Measurements from ENCODE around the gene ENPEP. TPM values are rescaled to one million over a fixed set of nuclear protein-coding genes. Genes with fewer than 3 reads are reported as not detected.
"Not testable (repeated sequence)": the region's sequence is repeated elsewhere in the genome, so short reads cannot be mapped to it uniquely, and the experiment has no call there.

The ENPEP gene, protein sequence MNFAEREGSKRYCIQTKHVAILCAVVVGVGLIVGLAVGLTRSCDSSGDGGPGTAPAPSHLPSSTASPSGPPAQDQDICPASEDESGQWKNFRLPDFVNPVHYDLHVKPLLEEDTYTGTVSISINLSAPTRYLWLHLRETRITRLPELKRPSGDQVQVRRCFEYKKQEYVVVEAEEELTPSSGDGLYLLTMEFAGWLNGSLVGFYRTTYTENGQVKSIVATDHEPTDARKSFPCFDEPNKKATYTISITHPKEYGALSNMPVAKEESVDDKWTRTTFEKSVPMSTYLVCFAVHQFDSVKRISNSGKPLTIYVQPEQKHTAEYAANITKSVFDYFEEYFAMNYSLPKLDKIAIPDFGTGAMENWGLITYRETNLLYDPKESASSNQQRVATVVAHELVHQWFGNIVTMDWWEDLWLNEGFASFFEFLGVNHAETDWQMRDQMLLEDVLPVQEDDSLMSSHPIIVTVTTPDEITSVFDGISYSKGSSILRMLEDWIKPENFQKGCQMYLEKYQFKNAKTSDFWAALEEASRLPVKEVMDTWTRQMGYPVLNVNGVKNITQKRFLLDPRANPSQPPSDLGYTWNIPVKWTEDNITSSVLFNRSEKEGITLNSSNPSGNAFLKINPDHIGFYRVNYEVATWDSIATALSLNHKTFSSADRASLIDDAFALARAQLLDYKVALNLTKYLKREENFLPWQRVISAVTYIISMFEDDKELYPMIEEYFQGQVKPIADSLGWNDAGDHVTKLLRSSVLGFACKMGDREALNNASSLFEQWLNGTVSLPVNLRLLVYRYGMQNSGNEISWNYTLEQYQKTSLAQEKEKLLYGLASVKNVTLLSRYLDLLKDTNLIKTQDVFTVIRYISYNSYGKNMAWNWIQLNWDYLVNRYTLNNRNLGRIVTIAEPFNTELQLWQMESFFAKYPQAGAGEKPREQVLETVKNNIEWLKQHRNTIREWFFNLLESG
- total RNA-seq (2014; rRNA removed; shearing (Covaris generic)) = 0.08 TPM in 1 of 2 replicates, not detected in the other

DNA sequence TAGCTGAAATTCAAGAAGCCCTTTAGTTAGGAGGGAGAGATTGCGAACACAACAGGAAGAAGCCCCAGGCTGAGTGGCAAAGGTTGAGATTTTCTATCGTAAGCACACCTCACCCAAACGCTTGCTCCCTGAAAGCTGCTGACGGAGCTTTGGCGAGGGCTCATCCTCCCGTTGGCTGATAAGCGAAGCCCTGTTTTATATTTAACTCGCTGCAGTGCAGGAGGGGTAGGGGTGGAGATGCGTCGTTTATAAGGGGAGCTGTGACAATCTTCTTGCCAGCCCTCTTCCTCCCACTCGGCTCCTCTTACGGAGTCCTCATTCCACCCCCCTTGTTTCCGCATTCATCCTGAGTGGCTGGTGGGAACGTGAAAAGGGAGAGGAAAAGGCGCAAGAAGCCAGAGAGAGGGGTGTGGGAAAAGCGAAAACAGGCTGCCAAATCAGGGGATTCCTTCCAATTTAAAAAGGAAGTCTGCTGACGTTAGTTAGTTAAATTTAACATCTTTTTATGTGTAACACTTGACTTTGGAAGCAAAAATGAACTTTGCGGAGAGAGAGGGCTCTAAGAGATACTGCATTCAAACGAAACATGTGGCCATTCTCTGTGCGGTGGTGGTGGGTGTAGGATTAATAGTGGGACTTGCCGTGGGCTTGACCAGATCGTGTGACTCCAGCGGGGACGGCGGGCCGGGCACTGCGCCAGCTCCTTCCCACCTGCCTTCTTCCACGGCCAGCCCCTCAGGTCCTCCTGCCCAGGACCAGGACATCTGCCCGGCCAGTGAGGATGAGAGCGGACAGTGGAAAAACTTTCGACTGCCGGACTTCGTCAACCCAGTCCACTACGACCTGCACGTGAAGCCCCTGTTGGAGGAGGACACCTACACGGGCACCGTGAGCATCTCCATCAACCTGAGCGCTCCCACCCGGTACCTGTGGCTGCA is at the start of gene ENPEP:
ENPEP (plus strand) TSS at position 275 of the 938 bp plus-strand sequence; CDS start at position 535, 260 bp downstream.
- no peak for DNase-seq (ENCODE audit: low spot score)

DNA sequence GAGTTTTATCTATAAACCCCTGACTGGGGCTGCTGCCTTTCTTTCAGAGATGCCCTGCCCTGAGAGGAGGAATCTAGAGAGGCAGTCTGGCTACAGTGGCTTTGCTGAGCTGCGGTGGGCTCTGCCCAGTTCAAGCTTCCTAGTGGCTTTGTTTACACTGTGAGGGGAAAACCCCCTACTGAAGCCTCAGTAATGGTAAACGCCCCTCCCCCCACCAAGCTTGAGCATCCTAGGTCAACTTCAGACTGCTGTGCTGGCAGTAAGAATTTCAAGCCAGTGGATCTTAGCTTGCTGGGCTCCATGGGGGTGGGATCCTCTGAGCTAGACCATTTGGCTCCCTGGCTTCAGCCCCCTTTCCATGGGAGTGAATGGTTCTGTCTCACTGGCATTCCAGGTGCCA is 44.1 kb upstream of the ENPEP start:
- DNase-seq (ENCODE audit: low spot score) = not testable (repeated sequence)

- not testable (repeated sequence) for DNase-seq (ENCODE audit: low spot score)
Observed at GRCh38 chr4:110437292-110437691, 38.7 kb upstream of the ENPEP start.

- DNase-seq (ENCODE audit: low spot score) = not testable (repeated sequence)
Observed at GRCh38 chr4:110439209-110439608, 36.7 kb upstream of the ENPEP start.

DNA sequence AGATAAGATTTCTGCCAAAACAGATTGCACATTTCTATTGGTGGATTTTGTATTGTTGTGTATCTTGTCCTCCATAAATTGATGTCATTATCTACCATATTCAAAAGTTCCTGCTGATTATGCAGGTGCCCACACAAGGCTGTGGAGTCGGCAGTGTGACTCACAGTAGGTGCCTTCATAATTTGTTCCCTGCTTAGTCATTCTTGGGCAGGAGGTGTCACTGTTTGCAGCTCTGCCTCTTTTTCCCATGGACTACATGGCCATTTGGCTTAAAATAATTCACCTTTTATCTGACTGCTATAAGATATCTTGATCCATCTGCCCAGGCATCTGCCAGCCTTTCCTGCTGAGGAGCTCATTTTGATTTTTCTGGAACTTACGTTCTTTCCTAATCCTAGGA is 33.6 kb upstream of the ENPEP start:
- DNase-seq (ENCODE audit: low spot score) = no peak

GRCh38 chr4:110442788-110443187 is 33.2 kb upstream of the ENPEP start:
- no peak for DNase-seq (ENCODE audit: low spot score)

- no peak for DNase-seq (ENCODE audit: low spot score)
Observed at GRCh38 chr4:110449947-110450346, 26.0 kb upstream of the ENPEP start.

GRCh38 chr4:110452546-110452945 is 23.4 kb upstream of the ENPEP start:
- no peak for DNase-seq (ENCODE audit: low spot score)

DNA sequence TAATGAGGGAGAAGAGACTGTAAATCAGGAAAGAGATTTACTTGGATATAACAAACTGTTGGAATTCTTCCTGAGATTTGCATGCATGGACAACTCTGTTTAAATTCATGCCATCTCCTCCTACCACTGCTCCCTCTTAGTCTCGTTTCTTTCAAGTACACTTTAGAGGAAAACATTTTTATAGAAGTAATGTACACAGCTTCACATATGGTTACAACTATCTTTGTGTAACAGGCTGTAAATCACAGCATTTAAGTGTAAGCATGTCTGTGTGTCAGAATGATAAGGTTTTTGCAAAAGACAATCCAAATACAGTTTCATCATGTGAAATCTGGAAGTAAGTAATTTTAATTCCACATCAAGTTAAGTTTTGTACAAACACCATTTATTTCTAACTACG is 21.5 kb upstream of the ENPEP start:
- peak; percentile 4 for DNase-seq (ENCODE audit: low spot score)

- DNase-seq (ENCODE audit: low spot score) = no peak
Observed at GRCh38 chr4:110458494-110459266, 17.3 kb upstream of the ENPEP start.

DNA sequence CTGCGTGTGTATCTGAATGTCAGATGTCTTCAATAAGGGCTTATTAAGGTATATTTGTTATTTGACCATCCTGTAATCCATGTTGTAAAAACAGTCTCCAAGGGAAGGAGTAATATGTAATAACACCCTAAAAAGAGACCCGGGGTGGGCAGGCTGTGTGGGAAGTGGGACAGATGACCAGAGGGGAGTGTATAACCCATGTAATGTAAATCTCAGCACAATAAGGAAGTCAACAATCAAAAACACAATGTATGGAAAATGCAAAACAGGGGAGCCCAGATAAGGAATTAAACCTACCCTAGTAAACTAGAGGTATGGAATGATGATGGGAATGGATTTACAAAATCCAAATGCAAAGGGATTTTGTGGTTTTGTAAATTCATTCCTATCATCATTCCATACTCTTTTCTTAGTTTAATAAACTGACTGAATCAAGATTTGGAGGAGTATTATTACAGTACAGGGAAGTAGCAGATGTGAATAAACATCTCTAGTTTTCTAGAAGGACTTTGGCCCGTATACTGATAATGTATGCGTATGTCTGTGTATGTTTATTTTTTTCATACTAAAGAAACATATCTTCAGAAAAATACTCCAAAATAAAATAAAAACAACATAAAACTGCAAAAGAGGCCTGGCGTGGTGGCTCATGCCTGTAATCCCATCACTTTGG is 15.7 kb upstream of the ENPEP start:
- no peak for DNase-seq (ENCODE audit: low spot score)

DNA sequence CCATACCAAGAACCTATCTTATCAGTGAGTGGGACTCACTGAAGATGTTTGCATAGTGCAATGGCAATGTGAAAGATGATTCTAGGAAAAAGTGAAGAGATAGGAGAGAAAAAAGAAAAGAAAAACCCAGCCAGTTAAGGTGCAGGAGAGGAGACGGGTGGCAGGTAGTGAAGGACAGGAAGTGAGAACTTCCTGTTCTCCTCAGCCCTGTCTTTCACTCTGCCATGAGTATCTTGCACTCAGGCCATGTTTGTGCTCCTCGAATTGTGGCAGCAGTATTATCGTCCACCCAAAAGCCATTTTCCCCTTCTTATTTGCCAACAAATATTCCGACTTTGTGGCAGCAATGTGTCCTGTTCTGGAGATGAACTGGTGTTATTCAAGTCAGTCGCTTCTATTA is 8.6 kb upstream of the ENPEP start:
- DNase-seq (ENCODE audit: low spot score) = no peak

DNA sequence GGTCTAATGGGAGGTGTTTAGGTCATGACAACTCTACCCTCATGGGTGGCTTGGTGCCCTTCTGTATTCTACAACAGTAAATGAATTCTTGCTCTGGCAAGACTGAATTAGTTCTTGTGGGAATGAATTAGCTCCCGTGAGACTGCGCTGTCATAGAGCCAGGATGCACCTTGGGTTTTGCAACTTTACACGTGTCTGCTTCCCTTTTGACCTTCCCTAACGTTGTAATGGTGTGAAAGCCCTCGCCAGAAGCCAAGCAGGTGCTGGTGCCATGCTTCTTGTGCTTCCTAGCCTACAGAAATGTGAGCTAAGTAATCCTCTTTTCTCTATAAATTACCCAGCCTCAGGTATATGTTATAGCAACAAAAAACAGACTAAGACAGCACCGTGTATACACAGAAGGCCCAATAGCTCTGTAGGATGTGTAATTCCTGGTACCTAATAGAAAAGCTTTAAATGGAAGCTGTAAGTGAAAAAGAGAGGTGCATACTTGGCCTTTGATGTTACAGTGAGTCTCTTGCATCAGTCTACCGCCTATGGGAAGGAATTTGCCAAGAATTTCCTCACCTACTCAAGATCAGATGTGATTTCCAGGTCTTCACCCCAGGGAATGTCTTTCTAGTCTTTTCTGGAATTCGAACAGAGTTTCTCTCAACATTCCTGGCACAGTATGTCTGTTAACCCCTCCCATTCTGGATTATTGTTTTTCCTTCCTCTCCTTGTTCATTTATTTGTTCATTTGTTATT is 3.2 kb upstream of the ENPEP start:
- DNase-seq (ENCODE audit: low spot score) = no peak

DNA sequence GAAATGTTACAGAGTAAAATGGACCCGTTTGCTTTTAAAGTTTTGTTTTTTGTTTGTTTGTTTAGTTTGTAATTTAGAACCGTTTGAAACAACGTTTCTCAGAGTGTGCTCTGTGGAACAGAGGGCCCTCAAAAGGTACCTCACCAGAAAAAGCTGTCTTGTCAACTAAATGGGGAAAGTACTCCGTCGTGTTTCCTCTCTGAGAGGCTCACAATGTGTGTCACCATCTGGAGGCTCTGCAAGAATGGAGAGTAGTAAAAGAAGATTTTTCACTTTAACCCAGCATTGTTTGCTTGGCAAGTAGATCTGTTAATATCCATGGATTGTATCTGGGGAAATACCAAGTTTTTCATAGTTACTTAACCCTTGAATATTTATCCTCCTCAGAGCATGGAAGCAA is 1.5 kb upstream of the ENPEP start:
- no peak for DNase-seq (ENCODE audit: low spot score)

DNA sequence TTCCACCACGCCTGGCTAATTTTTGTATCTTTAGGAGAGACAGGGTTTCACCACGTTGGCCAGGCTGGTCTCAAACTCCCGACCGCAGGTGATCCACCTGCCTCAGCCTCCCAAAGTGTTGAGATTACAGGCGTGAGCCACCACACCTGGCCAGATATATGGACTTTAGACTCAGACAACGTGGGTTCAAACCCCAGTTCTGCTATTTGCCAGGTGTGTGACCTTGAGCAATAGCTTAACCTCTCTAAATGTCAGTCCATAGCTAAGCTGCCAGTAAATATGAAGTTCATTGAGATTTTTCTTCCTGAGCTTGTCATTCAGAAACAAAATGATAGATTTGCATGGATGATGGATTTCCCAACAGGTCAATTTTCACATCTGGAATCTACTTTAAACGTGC is 875 bp upstream of the ENPEP start:
- DNase-seq (ENCODE audit: low spot score) = not testable (repeated sequence)

DNA sequence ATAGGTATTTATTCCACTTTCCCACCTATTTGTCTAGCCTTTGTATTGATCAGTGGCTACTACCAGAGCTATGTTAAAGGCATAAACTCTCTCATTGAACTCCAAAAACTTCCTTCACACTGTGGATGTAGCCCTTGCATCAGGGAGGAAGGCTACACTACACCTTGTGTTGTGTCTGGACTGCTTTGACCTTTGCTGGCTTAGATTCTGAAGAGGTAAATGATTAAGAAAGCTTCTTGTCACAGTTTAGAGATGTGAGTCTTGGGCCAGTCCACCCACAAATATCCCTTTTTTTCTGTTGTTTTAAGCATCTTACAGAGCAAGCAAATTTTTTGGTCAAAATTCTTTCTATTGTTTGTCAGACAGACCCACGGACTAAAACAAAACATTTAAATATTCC is 1.9 kb downstream of the ENPEP start:
- DNase-seq (ENCODE audit: low spot score) = no peak

DNA sequence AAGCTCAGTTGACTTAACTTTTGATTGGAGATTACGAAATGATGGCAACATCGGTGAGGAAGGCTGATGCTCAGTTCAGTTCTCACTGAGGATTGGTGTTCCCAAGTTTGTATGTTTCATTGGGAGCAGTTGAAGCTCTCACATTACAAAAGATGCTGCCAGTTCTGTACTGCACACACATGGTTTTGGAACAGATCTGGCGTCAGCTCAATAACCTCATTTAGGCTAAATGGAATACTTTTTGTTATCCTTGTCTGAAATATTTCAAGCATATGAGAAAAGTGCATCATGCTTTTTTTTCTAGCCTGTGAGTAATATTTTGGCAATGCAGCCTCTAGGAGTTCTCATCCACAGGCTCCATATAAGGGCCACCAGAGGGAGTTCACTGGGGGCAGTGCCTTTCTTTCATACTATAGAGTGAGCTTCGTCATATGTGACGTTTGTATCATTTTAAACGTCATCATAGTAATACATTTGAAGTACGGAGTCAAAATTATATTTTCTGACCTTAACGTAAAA is 4.1 kb downstream of the ENPEP start:
- DNase-seq (ENCODE audit: low spot score) = peak; percentile 39

- DNase-seq (ENCODE audit: low spot score) = no peak
Observed at GRCh38 chr4:110480746-110481271, 4.9 kb downstream of the ENPEP start.

DNA sequence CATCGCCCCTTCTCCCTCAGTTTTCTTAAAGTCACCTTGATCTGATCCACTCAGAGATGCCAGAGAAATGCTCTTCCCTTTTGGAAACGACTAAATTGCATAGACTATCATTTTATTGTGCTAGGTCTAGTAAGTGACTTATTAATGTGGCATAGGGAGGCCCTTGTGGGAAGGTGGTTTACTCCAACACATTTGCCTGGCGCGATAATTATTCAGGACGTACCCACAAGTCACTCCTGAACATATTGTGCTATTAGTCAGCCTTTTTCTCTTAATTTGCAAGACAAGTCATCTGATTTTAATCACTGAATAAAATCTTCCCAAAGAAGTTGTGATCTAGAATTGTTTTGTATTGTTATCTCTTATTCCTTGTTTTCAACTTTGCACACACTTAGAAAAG is 7.6 kb downstream of the ENPEP start:
- no peak for DNase-seq (ENCODE audit: low spot score)

All from H4 (cell line).